Body of pancreas (tissue), 4 donors: ENCODE results near the gene CHST8.

ENCODE experiments used
- POLR2A ChIP-seq, 3 donors: fragments of 450-650 bp; IDR thresholded peaks; one replicate each; pipeline ENCODE4 v1.6.1; 2016; ENCODE audit warnings: antibody characterized with exemption in 3 of 3, mild to moderate bottlenecking in 2 of 3
- TF ChIP-seq, protein P1 (sequence below), 7 experiments: fragments of 450-650 bp in 4 of 7; fragments of 200-600 bp in 3 of 7; sonication (generic) in 3 of 7; IDR thresholded peaks; one replicate each; pipeline ENCODE4 v1.5.1; 2016 to 2019; ENCODE audit warnings: antibody characterized with exemption in 7 of 7

- TF ChIP-seq, protein P1, sequence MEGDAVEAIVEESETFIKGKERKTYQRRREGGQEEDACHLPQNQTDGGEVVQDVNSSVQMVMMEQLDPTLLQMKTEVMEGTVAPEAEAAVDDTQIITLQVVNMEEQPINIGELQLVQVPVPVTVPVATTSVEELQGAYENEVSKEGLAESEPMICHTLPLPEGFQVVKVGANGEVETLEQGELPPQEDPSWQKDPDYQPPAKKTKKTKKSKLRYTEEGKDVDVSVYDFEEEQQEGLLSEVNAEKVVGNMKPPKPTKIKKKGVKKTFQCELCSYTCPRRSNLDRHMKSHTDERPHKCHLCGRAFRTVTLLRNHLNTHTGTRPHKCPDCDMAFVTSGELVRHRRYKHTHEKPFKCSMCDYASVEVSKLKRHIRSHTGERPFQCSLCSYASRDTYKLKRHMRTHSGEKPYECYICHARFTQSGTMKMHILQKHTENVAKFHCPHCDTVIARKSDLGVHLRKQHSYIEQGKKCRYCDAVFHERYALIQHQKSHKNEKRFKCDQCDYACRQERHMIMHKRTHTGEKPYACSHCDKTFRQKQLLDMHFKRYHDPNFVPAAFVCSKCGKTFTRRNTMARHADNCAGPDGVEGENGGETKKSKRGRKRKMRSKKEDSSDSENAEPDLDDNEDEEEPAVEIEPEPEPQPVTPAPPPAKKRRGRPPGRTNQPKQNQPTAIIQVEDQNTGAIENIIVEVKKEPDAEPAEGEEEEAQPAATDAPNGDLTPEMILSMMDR (IDR thresholded peaks at IDR 0.05), result no peak
- no peak for TF ChIP-seq POLR2A (IDR thresholded peaks at IDR 0.05)
Measured at GRCh38 chr19:33705090-33705847, 83.5 kb downstream of the CHST8 start.
